GM12874 (cell line): ENCODE results near the gene PSD2.

Source experiments
- TF ChIP-seq, protein P1 (sequence below): IDR thresholded peaks from 2 replicates; pipeline ENCODE4 v1.5.1; 2011; ENCODE audit warnings: low read depth, mild to moderate bottlenecking, control low read depth, low read length, moderate library complexity; ENCODE audit not compliant: insufficient read depth

PSD2 gene

DNA sequence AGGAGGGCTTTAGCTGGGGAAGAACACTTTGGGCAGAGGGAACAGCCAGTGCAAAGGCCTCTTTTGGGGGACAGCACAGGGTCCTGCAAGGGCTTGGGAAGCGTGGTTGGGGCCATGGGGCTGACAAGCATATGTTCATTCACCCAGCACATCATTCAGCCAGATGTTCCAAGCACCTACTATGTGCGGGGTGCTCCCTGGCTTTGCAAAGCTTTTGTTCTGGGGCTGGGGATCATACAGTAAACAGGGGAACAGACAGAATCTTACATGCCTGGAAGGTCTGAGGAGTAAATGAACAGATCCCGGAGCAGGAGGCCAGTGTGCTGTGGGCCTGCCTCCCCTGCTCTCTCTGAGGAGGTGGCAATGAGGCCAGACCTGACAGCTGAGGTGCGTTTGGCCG, 16.7 kb downstream of the PSD2 start:
- TF ChIP-seq, protein P1, sequence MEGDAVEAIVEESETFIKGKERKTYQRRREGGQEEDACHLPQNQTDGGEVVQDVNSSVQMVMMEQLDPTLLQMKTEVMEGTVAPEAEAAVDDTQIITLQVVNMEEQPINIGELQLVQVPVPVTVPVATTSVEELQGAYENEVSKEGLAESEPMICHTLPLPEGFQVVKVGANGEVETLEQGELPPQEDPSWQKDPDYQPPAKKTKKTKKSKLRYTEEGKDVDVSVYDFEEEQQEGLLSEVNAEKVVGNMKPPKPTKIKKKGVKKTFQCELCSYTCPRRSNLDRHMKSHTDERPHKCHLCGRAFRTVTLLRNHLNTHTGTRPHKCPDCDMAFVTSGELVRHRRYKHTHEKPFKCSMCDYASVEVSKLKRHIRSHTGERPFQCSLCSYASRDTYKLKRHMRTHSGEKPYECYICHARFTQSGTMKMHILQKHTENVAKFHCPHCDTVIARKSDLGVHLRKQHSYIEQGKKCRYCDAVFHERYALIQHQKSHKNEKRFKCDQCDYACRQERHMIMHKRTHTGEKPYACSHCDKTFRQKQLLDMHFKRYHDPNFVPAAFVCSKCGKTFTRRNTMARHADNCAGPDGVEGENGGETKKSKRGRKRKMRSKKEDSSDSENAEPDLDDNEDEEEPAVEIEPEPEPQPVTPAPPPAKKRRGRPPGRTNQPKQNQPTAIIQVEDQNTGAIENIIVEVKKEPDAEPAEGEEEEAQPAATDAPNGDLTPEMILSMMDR = no peak

DNA sequence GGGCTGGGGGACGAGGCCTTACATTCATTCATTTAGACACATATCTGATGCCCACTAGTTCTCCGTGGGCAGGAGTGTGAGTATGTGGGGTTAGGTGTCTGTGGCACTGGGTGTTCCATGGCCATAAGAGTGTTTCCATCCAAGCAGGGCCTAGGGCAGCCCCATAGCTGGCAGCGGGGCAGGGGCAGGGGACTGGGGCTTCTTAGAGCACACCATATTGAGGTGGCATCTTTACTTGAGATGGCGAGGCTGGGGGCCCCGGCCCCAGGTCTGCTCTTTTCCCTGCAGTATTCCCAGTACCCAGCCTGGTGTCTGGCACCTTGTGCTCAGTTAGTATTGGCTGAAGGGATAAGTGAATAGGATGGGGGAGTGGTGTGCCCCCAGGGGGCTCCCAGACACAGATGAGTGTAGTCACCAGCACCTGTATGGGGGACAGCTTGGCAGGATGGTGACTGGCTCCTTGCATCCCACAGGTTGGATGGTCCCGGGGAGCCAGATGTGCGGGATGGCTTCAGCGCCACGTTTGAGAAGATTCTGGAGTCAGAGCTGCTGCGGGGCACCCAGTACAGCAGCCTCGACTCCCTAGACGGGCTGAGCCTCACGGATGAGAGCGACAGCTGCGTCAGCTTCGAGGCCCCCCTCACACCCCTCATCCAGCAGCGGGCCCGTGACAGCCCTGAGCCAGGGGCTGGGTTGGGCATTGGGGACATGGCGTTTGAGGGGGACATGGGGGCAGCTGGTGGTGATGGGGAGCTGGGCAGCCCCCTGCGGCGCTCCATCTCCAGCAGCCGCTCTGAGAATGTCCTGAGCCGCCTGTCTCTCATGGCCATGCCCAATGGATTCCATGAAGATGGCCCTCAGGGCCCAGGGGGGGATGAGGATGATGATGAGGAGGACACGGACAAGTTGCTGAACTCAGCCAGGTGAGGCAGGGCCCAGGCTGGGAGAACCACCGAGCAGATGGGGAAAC, 17.5 kb downstream of the PSD2 start:
- TF ChIP-seq, protein P1 = no peak

DNA sequence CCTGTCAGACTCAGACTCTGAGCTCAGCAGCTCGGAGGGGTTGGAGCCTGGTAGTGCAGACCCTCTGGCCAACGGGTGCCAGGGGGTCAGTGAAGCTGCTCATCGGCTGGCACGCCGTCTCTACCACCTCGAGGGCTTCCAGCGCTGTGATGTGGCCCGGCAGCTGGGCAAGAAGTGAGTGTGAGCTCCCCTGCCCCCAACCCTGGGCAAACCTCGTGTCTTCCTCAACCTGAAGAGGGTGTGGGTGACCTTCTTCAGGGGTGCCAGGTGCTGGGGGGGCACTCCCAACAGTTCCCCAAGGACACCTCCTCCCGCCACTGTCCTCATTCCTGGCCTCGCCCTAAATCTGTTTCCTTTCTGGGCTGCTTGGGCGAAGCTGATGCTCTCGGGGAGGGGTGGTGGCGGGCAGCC, 18.6 kb downstream of the PSD2 start:
- TF ChIP-seq, protein P1 = no peak

DNA sequence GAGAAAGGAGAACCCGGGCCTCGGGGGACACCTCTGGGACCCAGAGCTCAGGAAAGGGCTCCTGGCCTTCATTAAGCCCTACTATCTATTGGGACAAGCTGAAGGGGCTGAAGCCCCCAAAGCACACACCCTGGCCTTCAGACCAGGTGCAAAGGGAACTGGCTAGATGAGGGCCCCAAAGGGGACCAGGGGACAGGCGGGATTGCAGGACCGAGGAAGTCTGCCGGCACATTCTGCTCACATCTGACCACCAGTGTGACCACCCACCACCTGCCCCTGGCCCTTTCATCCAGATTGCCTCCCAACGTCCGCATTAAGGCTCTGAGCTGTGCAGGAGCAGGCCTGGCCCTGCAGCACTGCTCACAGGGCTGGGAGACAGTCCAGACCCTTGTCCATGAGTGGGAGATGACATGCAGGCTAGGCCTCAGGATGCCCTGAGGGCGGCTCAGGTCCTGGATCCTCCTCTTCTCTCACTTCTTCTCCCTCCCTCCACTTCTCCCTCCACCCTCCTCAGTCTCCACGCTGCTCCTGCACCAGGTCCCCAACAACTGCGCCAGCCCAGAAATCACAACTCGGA, 19.2 kb downstream of the PSD2 start:
- TF ChIP-seq, protein P1 = no peak

DNA sequence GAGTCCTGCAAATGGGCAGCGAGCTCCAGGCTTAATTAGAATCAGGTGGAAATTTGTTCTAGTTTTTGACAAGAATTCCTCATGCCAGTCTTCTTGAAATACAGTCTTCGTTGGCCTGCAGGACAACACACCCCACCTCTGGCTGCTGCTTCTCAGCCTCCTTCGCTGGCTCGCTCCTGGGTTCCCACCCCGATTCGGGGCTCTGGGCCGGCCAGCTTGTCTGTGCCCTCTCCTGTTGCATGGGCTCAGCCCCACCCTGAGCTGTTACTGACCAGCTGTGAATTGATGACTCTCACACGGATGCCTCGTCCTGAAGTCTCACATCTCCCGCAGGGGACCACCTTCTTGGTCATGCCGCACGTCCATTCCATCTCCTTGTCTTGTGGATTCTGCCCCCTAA, 21.0 kb downstream of the PSD2 start:
- TF ChIP-seq, protein P1 = no peak

DNA sequence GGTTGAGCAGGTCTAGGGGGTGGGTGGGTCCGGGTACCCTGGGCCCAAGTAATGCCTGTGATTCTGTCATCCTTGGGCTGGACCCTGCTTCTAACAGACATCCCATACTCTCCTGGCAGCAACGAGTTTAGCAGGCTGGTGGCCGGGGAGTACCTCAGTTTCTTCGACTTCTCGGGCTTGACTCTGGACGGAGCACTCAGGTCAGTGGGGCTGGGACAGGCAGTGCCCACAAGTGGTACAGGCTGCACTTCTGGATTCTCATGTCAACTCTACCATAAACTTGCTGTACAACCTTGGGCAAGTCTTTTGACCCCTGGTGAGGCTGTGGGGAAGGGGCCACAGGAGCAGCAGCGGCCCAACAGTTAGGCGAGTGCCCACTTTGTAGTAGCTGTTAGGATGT, 21.8 kb downstream of the PSD2 start:
- TF ChIP-seq, protein P1 = no peak

DNA sequence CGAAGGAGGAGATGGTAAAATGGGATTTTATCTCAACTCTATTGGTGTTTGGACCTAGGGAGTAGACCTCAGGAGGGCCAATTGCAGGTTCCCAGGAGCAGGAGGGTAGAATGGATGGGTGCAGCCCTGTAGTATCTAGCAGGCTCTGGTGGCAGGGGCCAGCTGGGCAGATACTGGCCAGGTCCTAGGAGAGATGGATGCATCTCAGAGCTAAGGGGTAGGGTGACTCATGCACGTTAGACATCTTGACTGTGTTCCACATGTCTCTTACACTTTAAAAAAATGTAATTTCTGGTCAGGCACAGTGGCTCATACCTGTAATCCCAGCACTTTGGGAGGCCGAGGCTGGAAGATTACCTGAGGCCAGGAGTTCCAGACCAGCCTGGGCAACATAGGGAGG, 22.4 kb downstream of the PSD2 start:
- TF ChIP-seq, protein P1 = no peak
